Breast epithelium (tissue), 4 donors: Measurements from ENCODE around the gene ELMO3. TPM values are rescaled to one million over a fixed set of nuclear protein-coding genes. Genes with fewer than 3 reads are reported as not detected.

ENCODE experiments used
- DNase-seq, 2 donors: peaks; one replicate each; pipeline ENCODE4 v3.0.0-alpha.2; 2019; ENCODE audit warnings: low spot score in 2 of 2
- H3K27ac ChIP-seq, 2 donors: fragments of 200-600 bp; sonication (generic) in 1 of 2; one replicate each; pipeline ENCODE4 v1.5.1; 2016 to 2019; ENCODE audit warnings: mild to moderate bottlenecking in 1 of 2
- H3K27me3 ChIP-seq, 2 donors: fragments of 200-600 bp; sonication (generic) in 1 of 2; one replicate each; pipeline versions ENCODE4 v1.5.1 to v1.6.0; 2017 to 2019; ENCODE audit warnings: control low read depth in 1 of 2, mild to moderate bottlenecking in 1 of 2
- H3K36me3 ChIP-seq: fragments of 200-600 bp; one replicate; pipeline ENCODE4 v1.5.1; 2019
- H3K4me1 ChIP-seq, 2 donors: fragments of 200-600 bp; sonication (generic); one replicate each; pipeline ENCODE4 v1.5.1; 2016 to 2019; ENCODE audit warnings: control low read depth in 1 of 2
- H3K4me3 ChIP-seq, 3 donors: fragments of 200-600 bp; sonication (generic); 1 replicate in 2 of 3; 2 replicates in 1 of 3; pipeline ENCODE4 v1.5.1; 2016 to 2019; ENCODE audit warnings: mild to moderate bottlenecking in 3 of 3, moderate library complexity in 2 of 3
- H3K9me3 ChIP-seq, 2 donors: fragments of 200-600 bp; sonication (generic) in 1 of 2; one replicate each; pipeline ENCODE4 v1.5.1; 2016 to 2019; ENCODE audit warnings: control low read depth in 1 of 2
- POLR2A ChIP-seq: fragments of 450-650 bp; IDR thresholded peaks from one replicate; pipeline ENCODE4 v1.6.1; 2016; ENCODE audit warnings: antibody characterized with exemption, mild to moderate bottlenecking, moderate library complexity
- POLR2AphosphoS5 ChIP-seq, 3 donors: sonication (generic); formaldehyde crosslinking; IDR thresholded peaks; one replicate each; pipeline ENCODE4 v1.6.1; 2017; ENCODE audit warnings: antibody characterized with exemption in 3 of 3
- intact Hi-C: fragments of 100-400 bp; cut with DNase I; formaldehyde crosslinking; loops from one replicate; pipeline ENCODE4 v1.15.1; 2023; ENCODE audit warnings: low total_unique reads
- total RNA-seq, 3 donors: library from RNA; depleted of rRNA; stranded (reverse); fragments of >200 nt; gene quantifications; one replicate each; pipeline ENCODE4 v1.1.0, GENCODE V29; 2016
- TF ChIP-seq, protein P1 (sequence below), 3 donors: fragments of 450-650 bp; IDR thresholded peaks; one replicate each; pipeline ENCODE4 v1.5.1; 2016 to 2017; ENCODE audit warnings: antibody characterized with exemption in 3 of 3, mild to moderate bottlenecking in 3 of 3, moderate library complexity in 3 of 3

ELMO3 gene
- total RNA-seq, 3 donors from 2014 or later, result 1.1 to 35.0 (median 19.7) TPM

DNA sequence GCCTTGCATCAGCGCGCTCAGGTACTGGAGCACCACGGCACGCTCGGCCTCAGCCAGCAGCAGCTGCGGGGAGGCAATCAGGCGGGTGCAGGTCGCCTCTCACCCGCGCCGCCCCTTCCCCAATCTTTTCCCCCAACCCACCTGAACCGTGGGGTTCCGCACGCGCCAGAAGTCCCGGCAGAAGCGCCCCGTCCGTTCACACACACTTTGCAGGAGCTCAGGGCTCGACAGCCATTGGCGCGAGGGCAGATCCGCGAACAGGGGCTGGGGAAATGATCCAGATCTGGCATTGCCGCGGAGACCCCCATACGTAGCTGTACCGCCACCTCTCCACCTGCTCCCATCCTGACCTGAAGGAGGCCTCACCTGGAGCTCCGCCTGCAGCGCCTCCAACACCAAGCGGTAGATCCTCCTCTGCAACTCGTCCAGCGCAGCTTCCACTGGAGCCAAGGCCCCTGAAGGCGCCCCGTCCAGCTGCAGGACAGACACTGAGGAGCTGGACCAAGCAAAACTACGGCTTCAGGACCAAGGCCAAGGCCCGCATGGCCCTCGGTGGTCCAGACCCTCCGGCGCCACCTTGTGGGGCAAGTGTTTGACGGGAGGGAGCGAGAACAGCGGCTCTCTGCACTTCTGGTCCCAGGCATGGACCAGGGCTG, 13.8 kb upstream of the ELMO3 start:
- intact Hi-C loops, result no loop called here
- Histone ChIP-seq H3K27me3 (no peaks in the 10 kb centered on the region), H3K27ac (peak overlapping the region in 1 of 2 donors; percentile 99), H3K4me1 (peaks cover 7 to 9% of the 10 kb centered on the region in 2 donors), H3K9me3 (no peaks in the 10 kb centered on the region), H3K36me3 (no peaks in the 10 kb centered on the region), H3K4me3 (peak overlapping the region in 2 of 3 donors; percentile 76 to 78)
- TF ChIP-seq POLR2AphosphoS5 (IDR thresholded peaks at IDR 0.05) (peak in 2 of 3 donors; percentile 73 to 76), POLR2A (no peak)
- TF ChIP-seq, protein P1, sequence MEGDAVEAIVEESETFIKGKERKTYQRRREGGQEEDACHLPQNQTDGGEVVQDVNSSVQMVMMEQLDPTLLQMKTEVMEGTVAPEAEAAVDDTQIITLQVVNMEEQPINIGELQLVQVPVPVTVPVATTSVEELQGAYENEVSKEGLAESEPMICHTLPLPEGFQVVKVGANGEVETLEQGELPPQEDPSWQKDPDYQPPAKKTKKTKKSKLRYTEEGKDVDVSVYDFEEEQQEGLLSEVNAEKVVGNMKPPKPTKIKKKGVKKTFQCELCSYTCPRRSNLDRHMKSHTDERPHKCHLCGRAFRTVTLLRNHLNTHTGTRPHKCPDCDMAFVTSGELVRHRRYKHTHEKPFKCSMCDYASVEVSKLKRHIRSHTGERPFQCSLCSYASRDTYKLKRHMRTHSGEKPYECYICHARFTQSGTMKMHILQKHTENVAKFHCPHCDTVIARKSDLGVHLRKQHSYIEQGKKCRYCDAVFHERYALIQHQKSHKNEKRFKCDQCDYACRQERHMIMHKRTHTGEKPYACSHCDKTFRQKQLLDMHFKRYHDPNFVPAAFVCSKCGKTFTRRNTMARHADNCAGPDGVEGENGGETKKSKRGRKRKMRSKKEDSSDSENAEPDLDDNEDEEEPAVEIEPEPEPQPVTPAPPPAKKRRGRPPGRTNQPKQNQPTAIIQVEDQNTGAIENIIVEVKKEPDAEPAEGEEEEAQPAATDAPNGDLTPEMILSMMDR (IDR thresholded peaks at IDR 0.05), result peak; percentile 54 to 76 (median 72)
- peak; percentile 80 to 91 for DNase-seq

DNA sequence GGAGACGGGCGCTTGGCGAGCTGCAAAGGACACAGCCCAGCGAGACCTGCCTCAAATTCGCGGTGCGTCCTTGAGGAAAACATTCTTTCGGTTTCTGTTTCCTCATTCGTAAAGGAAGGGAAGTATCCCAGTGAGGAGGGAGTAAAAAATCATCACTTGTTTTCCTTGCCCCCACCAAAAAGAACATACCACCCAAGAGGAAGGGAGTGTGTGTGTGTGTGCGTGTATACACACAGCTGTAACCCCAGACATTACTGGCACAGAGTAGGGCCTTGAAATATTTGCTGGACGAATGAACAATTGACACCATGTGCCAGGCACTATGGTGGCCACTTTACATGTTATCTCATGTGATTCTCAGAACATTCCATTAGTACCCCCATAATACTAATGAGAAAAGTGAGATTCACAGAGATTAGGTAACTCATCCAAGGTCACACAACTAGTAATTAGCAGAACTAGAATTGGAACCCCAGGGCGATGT, 13.2 kb upstream of the ELMO3 start:
- TF ChIP-seq POLR2AphosphoS5 (IDR thresholded peaks at IDR 0.05) (no peak), POLR2A (no peak)
- intact Hi-C loops, result no loop called here
- Histone ChIP-seq H3K36me3 (no peaks in the 10 kb centered on the region), H3K4me3 (peak overlapping the region in 2 of 3 donors; percentile 76 to 78), H3K27me3 (no peaks in the 10 kb centered on the region), H3K9me3 (no peaks in the 10 kb centered on the region), H3K27ac (no peak overlapping the region), H3K4me1 (peaks cover 7 to 9% of the 10 kb centered on the region in 2 donors)
- no peak for DNase-seq

DNA sequence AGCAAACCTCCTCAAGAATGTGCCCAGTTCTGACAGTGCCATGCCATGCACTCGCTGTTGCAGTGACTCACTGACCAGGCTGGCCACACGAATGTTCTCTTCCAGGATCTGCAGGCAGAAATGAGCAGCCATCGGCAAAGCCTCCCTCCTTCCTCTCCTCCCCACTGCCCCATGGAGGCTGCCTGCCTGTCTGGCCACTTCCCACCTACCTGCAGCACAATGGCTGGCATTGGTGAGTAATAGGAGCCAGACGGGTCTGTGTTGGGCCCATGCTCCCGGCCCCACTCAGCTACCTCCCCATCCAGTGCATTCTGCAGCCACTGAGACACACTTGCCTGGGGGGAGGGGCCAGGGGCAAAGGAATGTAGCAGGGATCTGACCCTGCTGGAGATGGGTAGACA, 12.4 kb upstream of the ELMO3 start:
- Histone ChIP-seq H3K27ac (no peak overlapping the region), H3K4me3 (no peak overlapping the region), H3K36me3 (no peaks in the 10 kb centered on the region), H3K9me3 (no peaks in the 10 kb centered on the region), H3K4me1 (peaks cover 7 to 9% of the 10 kb centered on the region in 2 donors), H3K27me3 (no peaks in the 10 kb centered on the region)
- intact Hi-C loops, result no loop called here
- TF ChIP-seq POLR2A, result no peak
- TF ChIP-seq, protein P1 (IDR thresholded peaks at IDR 0.05), result no peak
- no peak for TF ChIP-seq POLR2AphosphoS5 (IDR thresholded peaks at IDR 0.05)
- DNase-seq, result no peak

DNA sequence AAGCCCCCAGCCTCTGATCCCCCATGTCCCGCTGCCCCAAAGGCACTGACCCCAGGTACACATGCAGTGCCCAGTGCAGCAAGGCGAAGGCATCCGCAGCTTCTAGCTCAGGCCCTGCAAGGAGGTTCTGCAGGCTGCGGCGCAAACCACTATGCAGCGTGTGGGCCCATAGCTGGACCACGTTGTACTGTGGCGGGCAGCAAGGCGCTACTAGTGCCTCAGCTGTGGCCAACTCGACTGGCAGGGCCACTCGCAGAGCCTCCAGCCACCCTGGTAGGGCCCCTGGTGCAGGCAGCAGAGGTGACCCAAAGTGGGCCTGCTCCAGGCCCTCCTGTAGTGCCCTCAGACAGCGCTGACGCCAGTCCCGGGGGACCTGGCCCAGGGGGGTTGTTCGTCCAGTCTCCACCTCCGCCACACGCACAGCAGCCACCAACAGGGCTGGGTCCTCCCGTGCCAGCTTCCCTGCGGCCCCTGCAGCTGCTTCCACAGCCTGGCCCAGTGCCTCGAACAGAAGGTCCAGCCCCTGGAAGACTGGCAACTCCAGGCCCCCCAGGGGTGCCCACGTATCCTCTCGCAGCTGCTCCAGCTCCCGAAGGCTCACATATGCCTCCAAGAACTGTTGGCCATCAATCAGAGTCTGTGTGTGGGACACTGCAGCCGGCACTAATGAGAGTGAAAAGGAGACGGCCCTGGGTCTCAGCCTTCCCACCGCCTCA, 11.6 kb upstream of the ELMO3 start:
- TF ChIP-seq, protein P1 (IDR thresholded peaks at IDR 0.05), result no peak
- TF ChIP-seq POLR2A (no peak), POLR2AphosphoS5 (IDR thresholded peaks at IDR 0.05) (no peak)
- no peak for DNase-seq
- H3K27ac ChIP-seq, result no peak overlapping the region
- no peaks in the 10 kb centered on the region for H3K9me3 ChIP-seq
- peaks cover 7 to 9% of the 10 kb centered on the region in 2 donors for H3K4me1 ChIP-seq
- no peaks in the 10 kb centered on the region for H3K36me3 ChIP-seq
- intact Hi-C loops, result no loop called here
- H3K27me3 ChIP-seq, result no peaks in the 10 kb centered on the region
- H3K4me3 ChIP-seq, result no peak overlapping the region

GRCh38 chr16:67188323-67188722, 10.6 kb upstream of the ELMO3 start:
- TF ChIP-seq POLR2A, result no peak
- TF ChIP-seq POLR2AphosphoS5 (IDR thresholded peaks at IDR 0.05), result no peak
- TF ChIP-seq, protein P1 (IDR thresholded peaks at IDR 0.05), result no peak

More at GRCh38 chr16:67188323-67188722, 10.6 kb upstream of the ELMO3 start:
- Histone ChIP-seq H3K4me3 (no peak overlapping the region), H3K27me3 (no peaks in the 10 kb centered on the region), H3K4me1 (peaks cover 13 to 17% of the 10 kb centered on the region in 2 donors), H3K27ac (no peak overlapping the region), H3K9me3 (no peaks in the 10 kb centered on the region), H3K36me3 (no peaks in the 10 kb centered on the region)
- no peak for DNase-seq
- intact Hi-C loops, result no loop called here
